ENCODE results near the gene NOC2L.

DNA sequence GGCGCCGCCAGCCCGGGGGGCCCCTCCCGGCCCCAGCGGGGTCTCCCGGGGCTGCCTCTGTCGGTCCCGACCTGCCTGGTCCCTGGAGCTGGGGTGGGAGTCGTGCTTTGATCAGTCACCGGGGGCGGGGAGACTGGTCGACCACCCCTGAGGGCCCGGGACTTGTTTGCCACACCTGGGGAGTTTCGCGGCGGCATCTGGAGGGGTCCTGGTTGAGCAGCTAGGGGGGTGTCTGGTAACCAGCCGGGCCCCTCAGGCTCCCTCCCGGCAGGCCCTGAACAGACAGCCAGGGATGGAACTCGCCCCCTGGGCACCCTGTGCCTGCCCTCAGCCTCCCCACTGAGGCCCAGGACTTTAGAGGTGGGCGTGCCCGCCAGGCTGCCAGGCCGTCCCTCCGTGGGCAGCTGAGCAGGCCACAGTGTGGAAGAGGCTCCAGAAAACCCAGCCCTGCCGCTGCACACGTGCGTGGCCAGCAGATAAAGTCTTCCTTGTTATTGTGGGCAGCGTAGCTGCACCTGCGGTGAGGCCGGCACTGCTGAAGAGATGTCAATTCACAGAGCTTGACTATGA lies 48.7 kb downstream of the NOC2L start:
- TF ChIP-seq, protein P1, sequence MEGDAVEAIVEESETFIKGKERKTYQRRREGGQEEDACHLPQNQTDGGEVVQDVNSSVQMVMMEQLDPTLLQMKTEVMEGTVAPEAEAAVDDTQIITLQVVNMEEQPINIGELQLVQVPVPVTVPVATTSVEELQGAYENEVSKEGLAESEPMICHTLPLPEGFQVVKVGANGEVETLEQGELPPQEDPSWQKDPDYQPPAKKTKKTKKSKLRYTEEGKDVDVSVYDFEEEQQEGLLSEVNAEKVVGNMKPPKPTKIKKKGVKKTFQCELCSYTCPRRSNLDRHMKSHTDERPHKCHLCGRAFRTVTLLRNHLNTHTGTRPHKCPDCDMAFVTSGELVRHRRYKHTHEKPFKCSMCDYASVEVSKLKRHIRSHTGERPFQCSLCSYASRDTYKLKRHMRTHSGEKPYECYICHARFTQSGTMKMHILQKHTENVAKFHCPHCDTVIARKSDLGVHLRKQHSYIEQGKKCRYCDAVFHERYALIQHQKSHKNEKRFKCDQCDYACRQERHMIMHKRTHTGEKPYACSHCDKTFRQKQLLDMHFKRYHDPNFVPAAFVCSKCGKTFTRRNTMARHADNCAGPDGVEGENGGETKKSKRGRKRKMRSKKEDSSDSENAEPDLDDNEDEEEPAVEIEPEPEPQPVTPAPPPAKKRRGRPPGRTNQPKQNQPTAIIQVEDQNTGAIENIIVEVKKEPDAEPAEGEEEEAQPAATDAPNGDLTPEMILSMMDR (conservative IDR thresholded peaks at IDR 0.05; ENCODE audit: low read depth, low read length) = no peak
- TF ChIP-seq EZH2 (IDR thresholded peaks at IDR 0.05; ENCODE audit: borderline replicate concordance, low read depth, low read length, poor library complexity, severe bottlenecking) = no peak
